ENCODE results near the gene GRAMD4.

Gene GRAMD4

GRCh38 chr22:46588279-46589140 lies 31.7 kb upstream of the GRAMD4 start:
- peaks cover 35% of the 10 kb centered on the region for H3K4me1 Mint-ChIP-seq (ENCODE audit: low read depth)
- H3K27ac Mint-ChIP-seq, result no peak overlapping the region
- no peaks in the 10 kb centered on the region for H3K27me3 Mint-ChIP-seq
- no peaks in the 10 kb centered on the region for H3K9me3 Mint-ChIP-seq
- no peaks in the 10 kb centered on the region for H3K36me3 Mint-ChIP-seq (ENCODE audit: low read depth)
- DNase-seq, result no peak
- H3K4me3 Mint-ChIP-seq, result no peak overlapping the region

GRCh38 chr22:46589141-46589748 lies 30.9 kb upstream of the GRAMD4 start:
- no peaks in the 10 kb centered on the region for H3K9me3 Mint-ChIP-seq
- H3K4me1 Mint-ChIP-seq (ENCODE audit: low read depth), result peaks cover 35% of the 10 kb centered on the region
- DNase-seq, result no peak
- H3K27me3 Mint-ChIP-seq, result no peaks in the 10 kb centered on the region
- H3K4me3 Mint-ChIP-seq, result no peak overlapping the region
- no peaks in the 10 kb centered on the region for H3K36me3 Mint-ChIP-seq (ENCODE audit: low read depth)
- no peak overlapping the region for H3K27ac Mint-ChIP-seq

- Mint-ChIP-seq H3K27me3 (no peaks in the 10 kb centered on the region), H3K4me1 (ENCODE audit: low read depth) (peaks cover 35% of the 10 kb centered on the region), H3K4me3 (no peak overlapping the region), H3K9me3 (no peaks in the 10 kb centered on the region), H3K36me3 (ENCODE audit: low read depth) (no peaks in the 10 kb centered on the region), H3K27ac (no peak overlapping the region)
- DNase-seq, result no peak
Observed at GRCh38 chr22:46589871-46590271, 30.3 kb upstream of the GRAMD4 start.

GRCh38 chr22:46590334-46590733 lies 29.9 kb upstream of the GRAMD4 start:
- DNase-seq, result no peak
- Mint-ChIP-seq H3K27ac (no peak overlapping the region), H3K27me3 (no peaks in the 10 kb centered on the region), H3K9me3 (no peaks in the 10 kb centered on the region), H3K4me1 (ENCODE audit: low read depth) (peaks cover 35% of the 10 kb centered on the region), H3K36me3 (ENCODE audit: low read depth) (no peaks in the 10 kb centered on the region), H3K4me3 (no peak overlapping the region)

GRCh38 chr22:46591930-46592329 lies 28.3 kb upstream of the GRAMD4 start:
- DNase-seq, result no peak
- Mint-ChIP-seq H3K9me3 (no peaks in the 10 kb centered on the region), H3K4me1 (ENCODE audit: low read depth) (peaks cover 32% of the 10 kb centered on the region), H3K27ac (peak overlapping the region; percentile 92), H3K36me3 (ENCODE audit: low read depth) (no peaks in the 10 kb centered on the region), H3K27me3 (no peaks in the 10 kb centered on the region), H3K4me3 (peak overlapping the region; percentile 78)

GRCh38 chr22:46592390-46592872 lies 27.8 kb upstream of the GRAMD4 start:
- Mint-ChIP-seq H3K4me3 (peak overlapping the region; percentile 78), H3K36me3 (ENCODE audit: low read depth) (no peaks in the 10 kb centered on the region), H3K27me3 (no peaks in the 10 kb centered on the region), H3K9me3 (no peaks in the 10 kb centered on the region), H3K4me1 (ENCODE audit: low read depth) (peaks cover 27% of the 10 kb centered on the region), H3K27ac (peak overlapping the region; percentile 92)
- peak; percentile 72 for DNase-seq

GRCh38 chr22:46593211-46593681 lies 26.9 kb upstream of the GRAMD4 start:
- H3K27ac Mint-ChIP-seq, result peak overlapping the region; percentile 92
- DNase-seq, result no peak
- H3K4me3 Mint-ChIP-seq, result peak overlapping the region; percentile 78
- no peaks in the 10 kb centered on the region for H3K36me3 Mint-ChIP-seq (ENCODE audit: low read depth)
- H3K4me1 Mint-ChIP-seq (ENCODE audit: low read depth), result peaks cover 20% of the 10 kb centered on the region
- no peaks in the 10 kb centered on the region for H3K27me3 Mint-ChIP-seq
- H3K9me3 Mint-ChIP-seq, result no peaks in the 10 kb centered on the region

- Mint-ChIP-seq H3K36me3 (ENCODE audit: low read depth) (no peaks in the 10 kb centered on the region), H3K27ac (no peak overlapping the region), H3K4me1 (ENCODE audit: low read depth) (peaks cover 18% of the 10 kb centered on the region), H3K4me3 (no peak overlapping the region), H3K9me3 (no peaks in the 10 kb centered on the region), H3K27me3 (no peaks in the 10 kb centered on the region)
- no peak for DNase-seq
Observed at GRCh38 chr22:46593996-46594946, 25.9 kb upstream of the GRAMD4 start.

- H3K27me3 Mint-ChIP-seq, result no peaks in the 10 kb centered on the region
- no peaks in the 10 kb centered on the region for H3K9me3 Mint-ChIP-seq
- DNase-seq, result no peak
- H3K4me3 Mint-ChIP-seq, result no peak overlapping the region
- H3K4me1 Mint-ChIP-seq (ENCODE audit: low read depth), result peaks cover 18% of the 10 kb centered on the region
- no peaks in the 10 kb centered on the region for H3K36me3 Mint-ChIP-seq (ENCODE audit: low read depth)
- no peak overlapping the region for H3K27ac Mint-ChIP-seq
Observed at GRCh38 chr22:46594947-46595298, 25.3 kb upstream of the GRAMD4 start.

GRCh38 chr22:46595545-46595944 lies 24.6 kb upstream of the GRAMD4 start:
- no peaks in the 10 kb centered on the region for H3K9me3 Mint-ChIP-seq
- no peak for DNase-seq
- H3K27ac Mint-ChIP-seq, result no peak overlapping the region
- no peaks in the 10 kb centered on the region for H3K36me3 Mint-ChIP-seq (ENCODE audit: low read depth)
- H3K4me1 Mint-ChIP-seq (ENCODE audit: low read depth), result peaks cover 18% of the 10 kb centered on the region
- H3K4me3 Mint-ChIP-seq, result no peak overlapping the region
- H3K27me3 Mint-ChIP-seq, result no peaks in the 10 kb centered on the region

GRCh38 chr22:46596032-46596441 lies 24.1 kb upstream of the GRAMD4 start:
- no peaks in the 10 kb centered on the region for H3K36me3 Mint-ChIP-seq (ENCODE audit: low read depth)
- H3K4me1 Mint-ChIP-seq (ENCODE audit: low read depth), result peaks cover 18% of the 10 kb centered on the region
- no peak overlapping the region for H3K4me3 Mint-ChIP-seq
- no peak for DNase-seq
- H3K9me3 Mint-ChIP-seq, result no peaks in the 10 kb centered on the region
- H3K27ac Mint-ChIP-seq, result no peak overlapping the region
- H3K27me3 Mint-ChIP-seq, result no peaks in the 10 kb centered on the region

- no peak for DNase-seq
- H3K27ac Mint-ChIP-seq, result no peak overlapping the region
Observed at GRCh38 chr22:46596819-46597218, 23.4 kb upstream of the GRAMD4 start.

GRCh38 chr22:46598224-46598623 lies 22.0 kb upstream of the GRAMD4 start:
- no peaks in the 10 kb centered on the region for H3K36me3 Mint-ChIP-seq (ENCODE audit: low read depth)
- no peak overlapping the region for H3K4me3 Mint-ChIP-seq
- peak overlapping the region; percentile 26 for H3K27ac Mint-ChIP-seq
- DNase-seq, result no peak
- peaks cover 3% of the 10 kb centered on the region for H3K4me1 Mint-ChIP-seq (ENCODE audit: low read depth)
- no peaks in the 10 kb centered on the region for H3K9me3 Mint-ChIP-seq
- H3K27me3 Mint-ChIP-seq, result no peaks in the 10 kb centered on the region

More at GRCh38 chr22:46596819-46597218, 23.4 kb upstream of the GRAMD4 start:
- Mint-ChIP-seq H3K36me3 (ENCODE audit: low read depth) (no peaks in the 10 kb centered on the region), H3K27me3 (no peaks in the 10 kb centered on the region), H3K9me3 (no peaks in the 10 kb centered on the region), H3K4me1 (ENCODE audit: low read depth) (peaks cover 17% of the 10 kb centered on the region), H3K4me3 (no peak overlapping the region)

- Mint-ChIP-seq H3K36me3 (ENCODE audit: low read depth) (no peaks in the 10 kb centered on the region), H3K27ac (peak overlapping the region; percentile 26), H3K27me3 (no peaks in the 10 kb centered on the region), H3K4me3 (no peak overlapping the region), H3K9me3 (no peaks in the 10 kb centered on the region), H3K4me1 (ENCODE audit: low read depth) (peaks cover 4% of the 10 kb centered on the region)
- DNase-seq, result no peak
Observed at GRCh38 chr22:46598737-46599424, 21.3 kb upstream of the GRAMD4 start.
